SU-DHL-6 (cell line): Measurements from ENCODE around the gene SMCHD1.
"Not testable (repeated sequence)": the region's sequence is repeated elsewhere in the genome, so short reads cannot be mapped to it uniquely, and the experiment has no call there.

Source experiments
- CTCF ChIP-seq: fragments of 200-600 bp; sonication (generic); IDR thresholded peaks from one replicate; pipeline ENCODE4 v1.5.1; 2017; ENCODE audit warnings: antibody characterized with exemption, mild to moderate bottlenecking, low read length, moderate library complexity; ENCODE audit not compliant: insufficient read depth, poor library complexity, severe bottlenecking
- EZH2phosphoT487 ChIP-seq: fragments of 200-600 bp; sonication (generic), shearing (Covaris generic); conservative IDR thresholded peaks from 2 replicates; pipeline ENCODE4 v1.6.1; 2018; ENCODE audit warnings: mild to moderate bottlenecking, antibody characterized with exemption, low read length, moderate library complexity, mixed read lengths

- TF ChIP-seq CTCF, EZH2phosphoT487: not testable (repeated sequence)
Measured at GRCh38 chr18:2740082-2740481, 84.6 kb downstream of the SMCHD1 start.
